Hepatocyte (in vitro differentiated cells): ENCODE data around the gene NEDD4L. TPM values are rescaled to one million over a fixed set of nuclear protein-coding genes. Genes with fewer than 3 reads are reported as not detected.
A peak's percentile ranks its signal among the peaks of the same experiment; 100 is the strongest.

Experiments
- DNase-seq: peaks from one replicate; pipeline ENCODE4 v3.0.0-alpha.2; 2016; ENCODE audit warnings: low spot score
- H2AFZ ChIP-seq: fragments of 200-600 bp; sonication (generic); 2 replicates; pipeline ENCODE4 v1.6.0; 2016; ENCODE audit warnings: antibody characterized with exemption, mild to moderate bottlenecking
- H3K27ac ChIP-seq: fragments of 200-600 bp; sonication (generic); 2 replicates; pipeline ENCODE4 v1.5.1; 2016; ENCODE audit warnings: mild to moderate bottlenecking
- H3K27me3 ChIP-seq: fragments of 200-600 bp; sonication (generic); 2 replicates; pipeline ENCODE4 v1.6.1; 2016
- H3K36me3 ChIP-seq: fragments of 200-600 bp; sonication (generic); replicated peaks from 2 replicates; pipeline ENCODE4 v1.5.1; 2016; ENCODE audit warnings: low read depth; ENCODE audit not compliant: insufficient read depth
- H3K4me1 ChIP-seq: fragments of 200-600 bp; sonication (generic); 2 replicates; pipeline ENCODE4 v1.5.1; 2016; ENCODE audit warnings: mild to moderate bottlenecking, moderate library complexity; ENCODE audit not compliant: insufficient read depth
- H3K4me2 ChIP-seq: fragments of 200-600 bp; sonication (generic); 2 replicates; pipeline ENCODE4 v1.6.0; 2016
- H3K4me3 ChIP-seq: fragments of 200-600 bp; sonication (generic); 2 replicates; pipeline ENCODE4 v1.5.1; 2016; ENCODE audit warnings: mild to moderate bottlenecking
- H3K79me2 ChIP-seq: fragments of 200-600 bp; sonication (generic); 2 replicates; pipeline ENCODE4 v1.6.0; 2017; ENCODE audit warnings: mild to moderate bottlenecking
- H3K9me2 ChIP-seq: fragments of 200-600 bp; sonication (generic); replicated peaks from 2 replicates; pipeline ENCODE4 v1.6.0; 2017; ENCODE audit warnings: mild to moderate bottlenecking; ENCODE audit not compliant: insufficient read depth
- H3K9me3 ChIP-seq: fragments of 200-600 bp; sonication (generic); 2 replicates; pipeline ENCODE4 v1.5.1; 2016; ENCODE audit warnings: low read depth, mild to moderate bottlenecking
- H4K20me1 ChIP-seq: fragments of 200-600 bp; sonication (generic); 2 replicates; pipeline ENCODE4 v1.6.0; 2016; ENCODE audit warnings: mild to moderate bottlenecking; ENCODE audit not compliant: insufficient read depth, poor library complexity, severe bottlenecking
- EZH2 ChIP-seq: fragments of 200-600 bp; sonication (generic); IDR thresholded peaks from 2 replicates; pipeline ENCODE4 v1.6.1; 2016; ENCODE audit warnings: antibody characterized with exemption, mild to moderate bottlenecking, borderline replicate concordance
- EZH2phosphoT487 ChIP-seq: fragments of 200-600 bp; sonication (generic); IDR thresholded peaks from one replicate; pipeline ENCODE4 v1.6.1; 2018; ENCODE audit warnings: antibody characterized with exemption, mild to moderate bottlenecking, low read depth, moderate library complexity; ENCODE audit not compliant: unreplicated experiment, severe bottlenecking
- WGBS: methylation state at CpG from one replicate; pipeline ENCODE4 v1.1.6; 2016; ENCODE audit warnings: low lambda C conversion rate; ENCODE audit errors: missing lambda C conversion rate; 5-methylcytosine and 5-hydroxymethylcytosine counted together
- polyA plus RNA-seq: library from polyadenylated mRNA; unstranded; fragments of >200 nt; fragmentation: Nextera tagmentation; extraction: Ambion mirVana; gene quantifications from 2 replicates; pipeline ENCODE4 v1.2.1, GENCODE V29; 2016
- total RNA-seq: library from RNA; depleted of rRNA; stranded (reverse); fragments of >200 nt; gene quantifications from 2 replicates; pipeline ENCODE4 v1.2.3, GENCODE V29; 2014
- TF ChIP-seq, protein P1 (sequence below): fragments of 200-600 bp; sonication (generic); IDR thresholded peaks from 2 replicates; pipeline ENCODE4 v1.5.1; 2016; ENCODE audit warnings: antibody characterized with exemption, mild to moderate bottlenecking; ENCODE audit not compliant: poor library complexity

The NEDD4L gene
- total and polyA plus RNA-seq, 2 experiments from 2014 or later = 104 to 140 TPM

- Histone ChIP-seq H3K36me3 (no peaks in the 10 kb centered on the region), H3K79me2 (no peaks in the 10 kb centered on the region), H3K9me3 (no peaks in the 10 kb centered on the region), H3K27me3 (no peaks in the 10 kb centered on the region), H3K9me2 (no peaks in the 10 kb centered on the region), H3K27ac (peak overlapping the region; percentile 91), H3K4me2 (no peak overlapping the region), H3K4me3 (no peak overlapping the region), H4K20me1 (no peaks in the 10 kb centered on the region), H2AFZ (no peak overlapping the region), H3K4me1 (peaks cover 15% of the 10 kb centered on the region)
- 83% methylated on average over 4 of the region's 4 CpGs for WGBS
- TF ChIP-seq, protein P1, sequence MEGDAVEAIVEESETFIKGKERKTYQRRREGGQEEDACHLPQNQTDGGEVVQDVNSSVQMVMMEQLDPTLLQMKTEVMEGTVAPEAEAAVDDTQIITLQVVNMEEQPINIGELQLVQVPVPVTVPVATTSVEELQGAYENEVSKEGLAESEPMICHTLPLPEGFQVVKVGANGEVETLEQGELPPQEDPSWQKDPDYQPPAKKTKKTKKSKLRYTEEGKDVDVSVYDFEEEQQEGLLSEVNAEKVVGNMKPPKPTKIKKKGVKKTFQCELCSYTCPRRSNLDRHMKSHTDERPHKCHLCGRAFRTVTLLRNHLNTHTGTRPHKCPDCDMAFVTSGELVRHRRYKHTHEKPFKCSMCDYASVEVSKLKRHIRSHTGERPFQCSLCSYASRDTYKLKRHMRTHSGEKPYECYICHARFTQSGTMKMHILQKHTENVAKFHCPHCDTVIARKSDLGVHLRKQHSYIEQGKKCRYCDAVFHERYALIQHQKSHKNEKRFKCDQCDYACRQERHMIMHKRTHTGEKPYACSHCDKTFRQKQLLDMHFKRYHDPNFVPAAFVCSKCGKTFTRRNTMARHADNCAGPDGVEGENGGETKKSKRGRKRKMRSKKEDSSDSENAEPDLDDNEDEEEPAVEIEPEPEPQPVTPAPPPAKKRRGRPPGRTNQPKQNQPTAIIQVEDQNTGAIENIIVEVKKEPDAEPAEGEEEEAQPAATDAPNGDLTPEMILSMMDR = no peak
- TF ChIP-seq EZH2 (no peak), EZH2phosphoT487 (no peak)
- no peak for DNase-seq
These were observed 364.6 kb downstream of the NEDD4L start for GRCh38 chr18:58408665-58409064.

GRCh38 chr18:58409802-58410445 is 365.9 kb downstream of the NEDD4L start:
- Histone ChIP-seq H4K20me1 (no peaks in the 10 kb centered on the region), H3K27me3 (no peaks in the 10 kb centered on the region), H3K9me2 (no peaks in the 10 kb centered on the region), H3K9me3 (no peaks in the 10 kb centered on the region), H3K4me3 (no peak overlapping the region), H3K27ac (no peak overlapping the region), H3K4me2 (no peak overlapping the region), H3K36me3 (no peaks in the 10 kb centered on the region), H3K79me2 (no peaks in the 10 kb centered on the region), H3K4me1 (peaks cover 25% of the 10 kb centered on the region), H2AFZ (no peak overlapping the region)
- no peak for DNase-seq
- TF ChIP-seq EZH2 (no peak), EZH2phosphoT487 (no peak)
- TF ChIP-seq, protein P1 = no peak
- 96% methylated on average over 5 of the region's 5 CpGs for WGBS

DNA sequence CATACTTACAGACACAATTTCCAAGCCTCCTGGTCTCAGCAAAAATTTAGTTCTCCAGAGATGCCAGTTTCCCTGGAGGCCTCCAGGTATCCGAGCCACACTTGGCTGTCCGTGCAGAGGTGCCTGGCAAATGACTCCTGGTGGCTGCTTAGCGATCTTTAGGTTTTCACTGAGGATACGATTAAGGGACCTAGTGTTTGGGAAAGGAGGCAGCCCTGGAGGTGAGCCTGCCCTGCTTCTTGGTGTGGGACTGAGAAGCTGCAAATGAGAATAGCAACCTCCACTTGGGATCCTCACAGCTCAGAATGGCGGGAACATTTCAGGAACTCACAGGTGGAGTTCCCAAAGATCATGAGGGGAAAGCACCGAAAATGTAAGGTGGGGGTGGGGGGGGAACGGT is 367.3 kb downstream of the NEDD4L start:
- Histone ChIP-seq H3K9me2 (no peaks in the 10 kb centered on the region), H3K4me3 (no peak overlapping the region), H3K4me2 (no peak overlapping the region), H4K20me1 (no peaks in the 10 kb centered on the region), H2AFZ (no peak overlapping the region), H3K36me3 (no peaks in the 10 kb centered on the region), H3K9me3 (no peaks in the 10 kb centered on the region), H3K27ac (no peak overlapping the region), H3K27me3 (no peaks in the 10 kb centered on the region), H3K79me2 (no peaks in the 10 kb centered on the region), H3K4me1 (peaks cover 27% of the 10 kb centered on the region)
- WGBS = 88% methylated on average over 7 of the region's 7 CpGs
- no peak for TF ChIP-seq EZH2phosphoT487
- TF ChIP-seq, protein P1 = no peak
- TF ChIP-seq EZH2 = no peak
- no peak for DNase-seq
